ENCODE results near the gene RNF4. TPM values are rescaled to one million over a fixed set of nuclear protein-coding genes. Genes with fewer than 3 reads are reported as not detected.

Gene RNF4
- total RNA-seq, 4 donors from 2014 or later = 29.6 to 38.1 (median 32.6) TPM

DNA sequence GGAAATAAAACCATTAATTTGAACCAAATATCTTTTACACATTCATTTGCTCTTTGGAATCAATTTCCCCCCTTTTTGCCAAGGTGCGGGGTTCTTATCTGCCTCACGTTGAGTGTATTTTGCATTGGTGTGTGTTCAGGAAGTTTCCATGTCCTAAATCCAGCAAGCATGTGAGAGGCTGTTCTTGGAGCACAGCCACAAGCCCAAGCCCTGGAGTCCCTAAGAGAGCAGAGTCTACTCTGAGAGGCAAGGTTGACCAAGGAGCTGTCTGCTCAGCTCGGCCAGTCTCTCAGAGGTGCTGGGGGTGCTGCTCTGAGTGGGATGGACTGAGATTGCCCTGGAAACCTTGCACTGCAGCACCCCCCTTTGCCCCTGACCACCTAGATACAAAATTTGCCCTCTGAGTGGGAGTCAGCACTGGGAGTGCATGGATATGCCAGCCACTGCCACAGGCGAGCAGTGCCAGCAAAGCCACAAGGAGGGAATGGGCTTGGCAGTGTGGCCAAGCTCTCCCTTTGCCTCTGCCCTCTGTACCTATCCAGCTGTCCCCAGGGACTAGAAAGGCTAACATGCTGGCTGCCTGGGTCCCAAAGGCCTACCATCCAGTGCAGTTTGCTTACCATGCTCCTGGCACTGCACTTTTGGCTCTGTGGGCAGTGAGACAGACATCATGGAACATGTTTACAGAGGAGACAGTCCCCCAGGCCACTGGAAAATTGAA, 47.1 kb downstream of the RNF4 start:
- H3K27ac ChIP-seq = peak overlapping the region in 1 of 4 donors; percentile 21
- no peaks in the 10 kb centered on the region for H3K9me3 ChIP-seq
- peaks cover 0 to 8% (median 0%) of the 10 kb centered on the region in 3 donors for H3K4me1 ChIP-seq
- H3K27me3 ChIP-seq = no peaks in the 10 kb centered on the region
- no peak overlapping the region for H3K4me3 ChIP-seq
- intact Hi-C loops (cut with DNase I) = no loop called here
- WGBS, 2 donors = 67 to 81% methylated on average over 3 of the region's 4 CpGs
- peaks cover 21 to 54% (median 28%) of the 10 kb centered on the region in 3 donors for H3K36me3 ChIP-seq
- TF ChIP-seq POLR2A (IDR thresholded peaks at IDR 0.05) = no peak
- TF ChIP-seq, protein P1, sequence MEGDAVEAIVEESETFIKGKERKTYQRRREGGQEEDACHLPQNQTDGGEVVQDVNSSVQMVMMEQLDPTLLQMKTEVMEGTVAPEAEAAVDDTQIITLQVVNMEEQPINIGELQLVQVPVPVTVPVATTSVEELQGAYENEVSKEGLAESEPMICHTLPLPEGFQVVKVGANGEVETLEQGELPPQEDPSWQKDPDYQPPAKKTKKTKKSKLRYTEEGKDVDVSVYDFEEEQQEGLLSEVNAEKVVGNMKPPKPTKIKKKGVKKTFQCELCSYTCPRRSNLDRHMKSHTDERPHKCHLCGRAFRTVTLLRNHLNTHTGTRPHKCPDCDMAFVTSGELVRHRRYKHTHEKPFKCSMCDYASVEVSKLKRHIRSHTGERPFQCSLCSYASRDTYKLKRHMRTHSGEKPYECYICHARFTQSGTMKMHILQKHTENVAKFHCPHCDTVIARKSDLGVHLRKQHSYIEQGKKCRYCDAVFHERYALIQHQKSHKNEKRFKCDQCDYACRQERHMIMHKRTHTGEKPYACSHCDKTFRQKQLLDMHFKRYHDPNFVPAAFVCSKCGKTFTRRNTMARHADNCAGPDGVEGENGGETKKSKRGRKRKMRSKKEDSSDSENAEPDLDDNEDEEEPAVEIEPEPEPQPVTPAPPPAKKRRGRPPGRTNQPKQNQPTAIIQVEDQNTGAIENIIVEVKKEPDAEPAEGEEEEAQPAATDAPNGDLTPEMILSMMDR (IDR thresholded peaks at IDR 0.05) = no peak
- DNase-seq = no peak

DNA sequence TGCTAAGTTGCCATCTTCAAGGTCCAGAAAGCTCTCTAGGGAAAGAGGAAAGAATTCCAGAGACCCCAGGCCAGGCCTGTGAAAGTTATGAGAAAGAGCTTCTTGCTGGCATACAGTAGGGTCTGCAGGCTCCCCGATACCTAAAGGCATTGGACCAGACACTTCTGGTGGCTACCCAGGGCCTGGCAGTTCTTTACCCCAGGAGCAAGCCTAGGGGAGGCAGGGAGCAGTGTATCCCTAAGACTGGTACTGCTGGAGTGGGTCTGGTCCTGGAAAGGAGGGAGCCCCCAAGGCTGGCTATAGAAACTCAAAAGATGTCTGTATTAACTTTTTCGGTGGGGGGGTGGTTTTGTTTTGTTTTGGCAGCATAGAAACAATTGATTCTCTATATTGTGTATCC, 47.7 kb downstream of the RNF4 start:
- Histone ChIP-seq H3K36me3 (peaks cover 21 to 50% (median 27%) of the 10 kb centered on the region in 3 donors), H3K9me3 (no peaks in the 10 kb centered on the region), H3K27ac (no peak overlapping the region), H3K4me3 (no peak overlapping the region), H3K27me3 (no peaks in the 10 kb centered on the region), H3K4me1 (peaks cover 0 to 8% (median 0%) of the 10 kb centered on the region in 3 donors)
- no peak for DNase-seq
- WGBS, 2 donors = 80 to 89% methylated on average over 2 of the region's 2 CpGs
- intact Hi-C loops (cut with DNase I) = no loop called here
- TF ChIP-seq POLR2A (IDR thresholded peaks at IDR 0.05) = no peak
- TF ChIP-seq, protein P1 (IDR thresholded peaks at IDR 0.05) = no peak

DNA sequence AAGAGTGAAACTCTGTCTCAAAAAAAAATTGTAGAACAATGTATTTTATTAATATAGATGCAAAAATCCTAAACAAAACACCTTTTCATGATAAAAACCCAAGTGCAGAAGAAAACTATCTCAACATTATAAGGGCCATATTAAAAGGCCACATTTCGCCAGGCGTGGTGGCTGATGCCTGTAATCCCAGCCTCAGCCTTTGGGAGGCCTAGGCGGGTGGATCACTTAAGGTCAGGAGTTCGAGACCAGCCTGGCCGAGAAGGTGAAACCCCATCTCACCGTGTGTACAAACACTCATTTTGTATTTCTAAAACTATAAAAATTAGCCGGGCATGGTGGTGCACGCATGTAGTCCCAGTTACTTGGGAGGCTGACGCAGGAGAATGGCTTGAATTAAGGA, 57.7 kb downstream of the RNF4 start:
- WGBS, 2 donors = 92% methylated on average over 8 to 9 of the region's 9 CpGs
- no peaks in the 10 kb centered on the region for H3K27me3 ChIP-seq
- H3K36me3 ChIP-seq = no peaks in the 10 kb centered on the region
- no peak overlapping the region for H3K27ac ChIP-seq
- intact Hi-C loops (cut with DNase I) = no loop called here
- H3K4me1 ChIP-seq = no peaks in the 10 kb centered on the region
- no peak overlapping the region for H3K4me3 ChIP-seq
- TF ChIP-seq, protein P1 (IDR thresholded peaks at IDR 0.05) = no peak
- no peak for TF ChIP-seq POLR2A (IDR thresholded peaks at IDR 0.05)
- H3K9me3 ChIP-seq = no peaks in the 10 kb centered on the region
- no peak for DNase-seq

DNA sequence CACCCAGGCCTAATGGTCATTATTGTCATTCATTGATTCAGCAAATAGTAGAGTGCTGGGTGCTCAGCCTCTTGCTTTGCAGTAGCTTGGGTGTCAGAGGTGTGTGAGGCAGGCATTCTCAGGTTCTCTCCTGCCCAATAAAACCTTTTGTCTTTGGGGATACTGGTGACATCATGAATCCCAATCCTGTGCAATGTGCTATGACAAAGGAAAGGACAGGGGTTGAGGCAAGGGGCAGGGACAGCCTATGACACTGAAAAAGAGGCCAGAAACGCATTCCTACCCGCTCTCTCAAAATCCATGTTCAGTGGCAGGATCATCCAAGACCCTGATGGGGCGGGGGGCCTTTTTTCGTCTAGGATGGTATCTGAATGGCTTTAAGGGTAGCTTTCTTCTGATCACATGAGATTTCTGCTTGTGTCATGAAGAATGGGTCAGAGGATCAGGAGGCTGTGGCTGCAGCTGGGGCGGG, 66.0 kb downstream of the RNF4 start:
- H3K27me3 ChIP-seq = no peaks in the 10 kb centered on the region
- no peak for DNase-seq
- no peak for TF ChIP-seq POLR2A (IDR thresholded peaks at IDR 0.05)
- TF ChIP-seq, protein P1 (IDR thresholded peaks at IDR 0.05) = no peak
- H3K27ac ChIP-seq = peak overlapping the region; percentile 91 to 99 (median 96)
- peaks cover 0 to 6% (median 0%) of the 10 kb centered on the region in 3 donors for H3K36me3 ChIP-seq
- H3K4me1 ChIP-seq = peaks cover 15 to 36% (median 22%) of the 10 kb centered on the region in 3 donors
- intact Hi-C loops (cut with DNase I) = no loop called here
- 57 to 82% methylated on average over 4 to 5 of the region's 5 CpGs for WGBS, 2 donors
- H3K4me3 ChIP-seq = peak overlapping the region; percentile 76 to 99 (median 94)
- H3K9me3 ChIP-seq = no peaks in the 10 kb centered on the region

DNA sequence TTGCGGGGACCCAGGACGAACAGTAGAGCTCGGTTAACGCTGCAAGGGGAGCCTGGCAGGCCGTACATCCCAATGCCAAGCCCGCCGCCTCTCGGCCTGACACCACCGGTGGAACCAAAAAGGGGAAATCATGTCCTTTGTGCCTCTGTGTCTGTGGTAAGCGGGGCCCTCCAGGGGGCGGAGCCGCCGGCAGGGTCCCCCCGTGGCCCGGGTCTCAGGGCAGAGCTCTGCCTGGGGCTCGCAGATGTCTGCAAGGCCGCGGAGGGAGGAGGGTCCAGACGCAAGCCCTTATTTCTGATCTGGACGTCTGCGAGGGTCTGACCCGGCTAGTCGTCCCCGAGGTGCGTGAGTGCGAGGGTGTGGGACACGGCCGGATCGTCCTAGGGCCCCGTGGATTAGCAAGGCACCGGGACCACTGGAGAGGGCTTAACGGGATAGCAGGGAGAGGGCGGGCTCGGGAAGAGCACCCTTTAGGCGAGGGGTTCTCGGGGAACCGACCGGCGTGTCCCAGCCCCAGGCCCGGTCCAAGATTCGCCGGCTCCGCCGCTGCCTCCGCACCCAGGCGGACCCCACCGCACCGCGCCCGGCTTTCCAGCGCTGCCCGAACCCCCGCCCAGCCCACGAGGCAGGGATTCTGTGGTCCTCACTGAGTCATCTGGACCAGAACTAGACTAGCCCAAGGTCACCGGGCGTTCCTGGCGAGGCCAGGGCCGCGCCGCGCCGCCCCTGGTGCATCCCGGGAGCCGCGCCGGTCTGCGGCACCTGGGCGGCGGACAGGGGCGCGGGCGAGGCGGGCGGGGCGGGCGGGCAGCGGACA, 66.7 kb downstream of the RNF4 start:
- Histone ChIP-seq H3K4me1 (peaks cover 15 to 38% (median 22%) of the 10 kb centered on the region in 3 donors), H3K9me3 (no peaks in the 10 kb centered on the region), H3K4me3 (peak overlapping the region; percentile 76 to 99 (median 94)), H3K27me3 (no peaks in the 10 kb centered on the region), H3K36me3 (peaks cover 0 to 7% (median 0%) of the 10 kb centered on the region in 3 donors), H3K27ac (peak overlapping the region; percentile 91 to 99 (median 96))
- WGBS, 2 donors = 0 to 10% methylated on average over 5 of the region's 77 CpGs
- intact Hi-C loops (cut with DNase I) = no loop called here
- no peak for DNase-seq
- TF ChIP-seq, protein P1 (IDR thresholded peaks at IDR 0.05) = peak in 2 of 6 experiments; percentile 11 to 20
- TF ChIP-seq POLR2A (IDR thresholded peaks at IDR 0.05) = no peak

Data from esophagus squamous epithelium (tissue), 5 donors.